Suppressor macrophage treated with lipopolysaccharide for 4 hours (primary cell): ENCODE data around the gene TXN.

ENCODE experiments used
- DNase-seq: peaks from one replicate; pipeline ENCODE4 v3.0.0-alpha.2; 2020

The TXN gene

DNA sequence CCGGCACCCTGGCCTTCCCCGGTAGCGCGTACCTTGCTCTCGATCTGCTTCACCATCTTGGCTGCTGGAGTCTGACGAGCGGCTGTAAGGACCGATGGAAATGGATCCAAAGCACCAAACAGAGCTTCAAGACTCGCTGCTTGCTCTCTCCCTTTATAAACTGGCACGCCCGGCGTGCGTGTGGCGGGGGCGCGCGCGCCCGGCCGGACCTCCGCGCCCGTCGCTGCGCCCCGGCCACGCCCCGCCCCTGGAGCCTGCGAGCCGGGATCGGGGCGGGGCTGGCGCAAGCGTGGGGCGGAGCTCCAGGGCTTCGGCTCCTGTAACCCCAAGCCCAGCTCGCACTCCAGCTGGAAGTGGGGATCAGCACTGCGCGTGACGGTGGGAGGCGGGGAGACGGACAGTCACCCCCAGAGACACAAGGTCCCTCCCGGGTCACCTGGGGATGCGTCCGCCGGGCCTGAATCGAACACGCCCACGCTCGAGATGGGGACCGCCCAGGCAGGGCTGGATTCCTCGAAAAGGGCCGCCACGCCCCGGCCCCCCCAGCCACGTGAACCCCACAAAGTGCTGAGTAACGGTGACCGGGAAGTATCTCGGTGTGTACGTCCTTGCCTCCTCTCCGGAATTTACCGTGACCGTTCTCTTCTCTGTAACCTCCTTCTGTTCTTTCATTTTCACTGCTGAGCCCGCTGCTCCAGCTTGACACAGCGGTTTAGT is at the start of gene TXN:
TXN (minus strand) TSS at position 128 of the 717 bp plus-strand sequence; CDS start at position 56, 72 bp downstream.
- DNase-seq: peak; percentile 99

DNA sequence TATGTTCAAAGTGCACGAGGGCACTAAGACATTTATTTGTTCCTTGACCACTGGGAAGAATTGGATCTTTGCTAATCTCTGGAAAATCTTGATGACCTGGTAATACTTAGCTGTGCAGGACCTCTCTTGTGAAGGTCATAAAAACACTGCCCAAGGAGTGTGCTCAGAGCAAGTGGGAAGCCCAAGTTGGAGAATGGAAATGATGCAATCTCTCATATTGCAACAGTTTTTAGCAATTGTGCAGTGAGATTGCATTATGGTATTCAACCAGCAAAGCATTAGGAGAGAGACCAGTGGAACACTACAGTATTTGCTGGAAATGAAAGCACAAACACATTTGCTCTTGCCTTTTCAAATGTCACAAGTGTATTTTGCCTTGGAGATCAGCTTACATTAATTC is 46.8 kb upstream of the TXN start:
- peak; percentile 82 for DNase-seq

DNA sequence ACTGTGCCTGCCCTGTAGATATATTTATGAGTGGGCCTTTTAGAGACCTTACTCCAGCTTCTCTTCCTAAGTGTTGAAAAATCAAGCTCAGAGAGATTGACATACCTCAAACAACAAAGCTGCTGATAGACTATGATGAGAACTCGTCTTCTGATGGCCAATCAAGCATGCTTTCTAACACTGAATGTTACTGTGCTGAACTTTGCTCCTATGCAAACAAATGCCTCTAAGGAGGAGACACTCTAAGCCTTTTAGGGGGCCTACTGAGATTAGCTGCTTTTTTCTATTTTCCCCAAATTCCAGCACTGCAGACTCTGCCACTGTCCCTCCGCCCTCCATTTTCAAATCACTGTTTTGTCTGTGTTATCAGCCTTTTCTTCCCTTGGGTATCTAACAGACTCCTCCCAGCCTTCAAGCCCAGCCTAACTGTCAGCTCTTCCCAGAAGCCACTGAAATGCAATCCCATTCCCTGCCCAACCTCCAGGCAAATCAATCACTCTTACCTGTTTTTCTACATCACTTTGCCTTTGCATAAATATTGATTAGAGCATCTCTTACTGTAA is 41.8 kb upstream of the TXN start:
- DNase-seq: no peak

GRCh38 chr9:110293248-110293647 is 36.9 kb upstream of the TXN start:
- no peak for DNase-seq

DNA sequence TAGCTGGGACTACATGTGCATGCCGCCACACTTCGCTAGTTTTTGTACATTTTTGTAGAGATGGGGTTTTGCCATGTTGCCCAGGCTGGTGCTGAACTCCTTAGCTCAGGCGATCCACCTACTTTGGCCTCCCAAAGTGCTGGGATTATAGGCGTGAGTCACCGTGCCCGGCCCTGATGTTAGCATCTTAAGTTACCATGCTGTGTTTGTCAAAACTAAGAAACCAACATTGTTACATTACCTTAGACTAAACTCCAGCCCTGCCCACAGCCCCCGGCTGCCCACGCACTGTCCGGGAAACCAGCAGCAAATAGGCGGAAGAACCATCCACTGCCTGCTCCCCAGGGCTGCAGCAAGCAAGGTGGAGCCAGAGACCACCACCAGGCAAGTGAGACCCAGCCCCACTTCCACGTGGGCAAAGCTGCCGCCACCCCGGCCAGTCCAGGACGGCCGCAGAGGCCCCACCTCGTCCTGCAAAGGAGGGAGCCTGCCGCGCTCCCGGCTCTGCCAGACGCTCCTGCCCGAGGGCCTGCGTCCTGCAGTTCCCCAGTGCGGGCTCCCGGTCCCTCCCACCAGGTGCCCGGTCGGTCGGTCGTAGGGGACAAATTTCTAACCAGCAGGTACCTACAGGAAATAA is 35.7 kb upstream of the TXN start:
- DNase-seq: no peak

GRCh38 chr9:110290001-110290400 is 33.7 kb upstream of the TXN start:
- no peak for DNase-seq

GRCh38 chr9:110288503-110288902 is 32.2 kb upstream of the TXN start:
- no peak for DNase-seq

GRCh38 chr9:110287289-110287680 is 31.0 kb upstream of the TXN start:
- no peak for DNase-seq

DNA sequence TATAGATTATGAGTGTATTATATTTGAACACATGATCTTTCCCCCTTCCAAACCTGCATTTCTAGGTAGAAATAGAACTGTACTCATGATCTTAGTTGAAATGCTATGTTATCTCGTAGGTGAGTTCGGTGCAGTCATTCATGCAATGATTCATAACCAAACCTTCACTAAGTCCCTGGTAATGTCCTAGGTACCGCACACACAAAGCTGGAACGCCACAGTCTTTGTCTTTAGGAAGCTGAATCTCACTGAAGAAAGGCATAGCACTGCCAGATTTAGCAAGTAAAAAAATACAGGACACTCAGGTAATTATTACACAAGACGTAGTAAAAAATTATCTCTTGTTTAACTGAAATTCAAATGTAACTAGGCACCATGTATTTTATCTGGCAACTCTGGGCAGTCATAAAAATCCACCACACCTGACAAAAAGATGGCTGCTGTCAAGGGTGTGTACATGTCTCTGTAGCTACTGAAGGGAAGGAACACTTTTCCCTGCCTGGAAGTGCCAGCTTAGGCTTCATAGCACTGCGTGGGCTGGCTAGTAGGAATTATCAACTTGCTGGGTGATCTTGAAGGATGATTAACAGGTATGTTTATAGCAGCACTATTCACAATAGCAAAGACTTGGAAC is 28.0 kb upstream of the TXN start:
- no peak for DNase-seq

DNA sequence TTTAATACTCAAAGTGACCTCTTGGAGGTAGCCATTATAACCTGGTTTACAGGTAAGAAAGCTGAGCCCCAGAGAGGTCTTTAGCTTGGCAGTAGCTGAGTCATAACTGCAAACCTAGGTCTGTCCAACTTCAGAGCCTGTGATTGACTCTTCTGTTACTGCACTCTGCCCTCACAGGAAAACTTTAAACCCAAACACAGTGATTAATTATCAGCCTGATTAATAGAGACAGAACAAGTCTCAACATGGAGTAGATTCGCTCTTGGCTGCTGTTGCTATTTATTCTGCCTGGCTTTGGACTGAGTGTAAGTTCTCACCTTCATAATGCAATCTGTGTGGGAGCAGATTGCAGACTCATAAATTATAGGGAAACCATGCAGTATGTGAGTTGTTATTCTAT is 27.4 kb upstream of the TXN start:
- DNase-seq: no peak

GRCh38 chr9:110282739-110283081 is 26.4 kb upstream of the TXN start:
- no peak for DNase-seq

DNA sequence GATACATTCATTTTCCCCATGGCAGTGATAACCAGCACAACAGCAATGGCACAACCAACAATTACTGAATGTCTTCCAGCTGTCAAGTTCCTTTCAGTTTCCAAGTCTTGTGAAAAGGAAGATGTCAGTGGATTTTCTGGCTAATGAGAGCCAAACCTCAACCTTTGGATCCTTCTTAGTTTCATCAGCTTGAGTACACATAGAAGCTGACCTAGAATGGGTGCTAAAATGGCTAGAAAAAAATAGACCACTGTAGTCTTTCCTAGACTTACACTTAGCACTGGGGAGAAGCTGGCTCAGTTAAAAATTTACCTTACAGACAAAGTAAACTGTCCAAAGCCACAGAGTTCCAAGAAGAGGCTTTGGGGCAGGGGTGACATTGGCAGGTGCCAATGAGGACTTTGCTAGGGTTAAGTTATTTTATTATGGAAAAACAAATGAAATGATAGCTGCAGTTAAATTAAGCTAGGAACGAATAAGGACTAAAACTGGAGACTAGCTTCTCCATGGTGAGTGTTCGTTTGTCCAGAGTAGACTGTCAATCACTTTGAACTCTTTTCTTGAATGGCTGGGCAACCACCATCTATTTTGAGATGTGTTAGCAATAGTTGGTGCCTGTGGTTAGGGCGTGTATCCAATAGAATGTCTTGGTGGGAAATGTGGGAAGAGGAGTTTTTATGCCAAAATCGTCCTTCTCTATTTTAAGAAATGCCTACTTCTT is 25.9 kb upstream of the TXN start:
- DNase-seq: peak; percentile 61

DNA sequence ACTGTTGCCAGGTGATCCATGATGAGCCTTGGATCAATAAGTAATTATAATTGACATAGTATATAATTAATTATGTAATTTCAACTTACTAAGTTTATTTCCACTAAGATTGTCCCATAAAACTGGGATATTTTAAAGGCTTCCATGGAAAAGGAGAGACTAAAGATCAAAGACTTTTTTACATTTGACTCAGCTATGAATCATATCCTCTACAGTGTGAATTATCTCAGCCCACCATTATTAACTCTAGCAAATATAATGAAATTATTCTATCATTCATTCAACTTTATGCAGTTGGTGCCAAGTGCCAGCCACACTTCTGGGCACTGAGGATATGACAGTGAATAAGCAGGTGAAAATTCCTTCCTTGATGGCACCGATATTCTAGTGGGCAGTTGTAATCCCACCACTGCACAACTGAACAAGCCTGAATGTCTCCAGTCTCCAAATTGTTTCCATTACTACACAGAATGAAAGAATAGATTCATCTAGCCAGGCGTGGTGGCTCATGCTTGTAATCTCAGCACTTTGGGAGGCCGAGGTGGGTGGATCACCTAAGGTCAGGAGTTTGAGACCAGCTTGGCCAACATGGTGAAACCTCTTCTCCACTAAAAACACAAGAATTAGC is 21.9 kb upstream of the TXN start:
- DNase-seq: no peak

GRCh38 chr9:110276781-110277180 is 20.5 kb upstream of the TXN start:
- DNase-seq: no peak

- no peak for DNase-seq
Measured at GRCh38 chr9:110270211-110270995, 14.1 kb upstream of the TXN start.

DNA sequence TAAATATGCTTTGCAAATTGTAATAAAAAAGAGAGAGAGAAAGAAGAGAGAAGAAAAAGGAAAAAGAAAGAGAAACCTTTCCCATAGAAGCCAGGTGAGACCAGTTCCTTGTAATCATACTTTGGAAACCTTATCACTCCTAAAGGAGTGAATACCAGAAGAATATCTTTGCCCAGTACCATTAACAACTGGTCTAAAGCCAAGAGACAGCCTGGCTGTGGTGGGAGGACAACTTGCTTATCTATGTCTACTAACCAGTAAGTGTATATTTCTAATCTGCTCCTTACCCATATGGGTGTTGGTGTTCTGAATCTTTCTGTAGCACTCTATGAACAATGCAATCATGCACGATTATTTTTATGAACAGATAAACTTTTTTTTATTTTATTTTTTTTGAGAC is 10.5 kb upstream of the TXN start:
- no peak for DNase-seq

- DNase-seq: no peak
Measured at GRCh38 chr9:110261632-110262031, 5.3 kb upstream of the TXN start.

DNA sequence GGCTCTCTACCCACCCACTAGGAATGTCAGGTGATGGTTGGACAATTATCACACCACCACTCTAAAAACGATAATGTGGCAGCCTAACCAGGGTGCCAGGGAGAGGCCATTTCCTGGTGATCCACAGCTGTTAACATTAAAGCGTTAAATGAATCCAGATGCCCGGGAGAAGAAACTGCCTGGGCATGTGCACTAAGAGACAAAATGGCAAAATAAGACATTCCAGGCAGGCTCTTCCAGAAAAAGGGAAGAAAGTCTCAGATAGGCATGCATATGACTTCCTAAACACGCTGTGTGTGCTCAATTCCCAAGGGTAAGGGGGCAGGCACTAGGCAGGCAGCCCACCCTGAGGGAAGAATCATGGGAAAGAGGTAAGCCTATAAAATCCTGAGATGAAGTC is 4.6 kb upstream of the TXN start:
- DNase-seq: no peak

- DNase-seq: no peak
Measured at GRCh38 chr9:110259566-110259965, 3.3 kb upstream of the TXN start.

- DNase-seq: peak; percentile 96
Measured at GRCh38 chr9:110258690-110259091, 2.4 kb upstream of the TXN start.

DNA sequence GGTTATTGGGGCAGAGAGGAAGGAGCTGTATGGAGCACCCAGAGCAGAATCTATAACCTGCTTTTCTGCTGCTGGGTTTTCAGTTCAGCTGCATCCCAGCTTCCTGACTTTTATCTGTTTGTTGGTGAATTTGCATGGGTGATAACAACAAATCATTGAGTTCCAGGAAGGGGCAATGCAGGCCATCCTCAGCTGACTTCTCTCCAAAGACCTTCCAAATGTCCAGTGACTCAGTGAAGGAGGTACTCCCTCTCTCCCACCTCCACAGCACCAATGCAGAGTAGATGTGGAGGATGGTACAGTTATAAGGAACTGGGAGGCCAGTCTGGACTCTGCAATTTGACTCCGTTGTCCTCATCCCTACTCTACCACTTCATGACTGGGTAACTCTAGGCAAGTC is 1.6 kb upstream of the TXN start:
- DNase-seq: peak; percentile 89
